ENCODE results near the gene CAPN1.
A peak's percentile ranks its signal among the peaks of the same experiment; 100 is the strongest.
"Not testable (repeated sequence)": the region's sequence is repeated elsewhere in the genome, so short reads cannot be mapped to it uniquely, and the experiment has no call there.

Gene CAPN1

GRCh38 chr11:65181569-65182257, at the start of gene CAPN1:
CAPN1 (plus strand) TSS chr11:65181928; CDS start chr11:65182702, 774 bp downstream.
- peak; percentile 83 for DNase-seq

- no peak for DNase-seq
Observed at GRCh38 chr11:65132238-65132987, 49.3 kb upstream of the CAPN1 start.

- DNase-seq, result no peak
Observed at GRCh38 chr11:65132988-65133700, 48.6 kb upstream of the CAPN1 start.

- peak; percentile 78 for DNase-seq
Observed at GRCh38 chr11:65133724-65134123, 48.0 kb upstream of the CAPN1 start.

- DNase-seq, result peak; percentile 96
Observed at GRCh38 chr11:65134240-65134951, 47.3 kb upstream of the CAPN1 start, which contains the start of gene SYVN1. SYVN1 (minus strand) TSS chr11:65134519; CDS start chr11:65133601, 918 bp downstream.

GRCh38 chr11:65134952-65135632, 46.6 kb upstream of the CAPN1 start:
- peak; percentile 89 for DNase-seq

- no peak for DNase-seq
Observed at GRCh38 chr11:65135633-65136145, 46.0 kb upstream of the CAPN1 start.

GRCh38 chr11:65136515-65137096, 45.1 kb upstream of the CAPN1 start:
- no peak for DNase-seq

GRCh38 chr11:65141896-65142494, 39.7 kb upstream of the CAPN1 start:
- DNase-seq, result no peak

GRCh38 chr11:65147352-65148075, 34.2 kb upstream of the CAPN1 start:
- no peak for DNase-seq

GRCh38 chr11:65148657-65149056, 33.1 kb upstream of the CAPN1 start:
- DNase-seq, result no peak

GRCh38 chr11:65150131-65150508, 31.6 kb upstream of the CAPN1 start:
- DNase-seq, result not testable (repeated sequence)

GRCh38 chr11:65150509-65151299, 31.0 kb upstream of the CAPN1 start:
- peak; percentile 73 for DNase-seq

- no peak for DNase-seq
Observed at GRCh38 chr11:65151331-65151899, 30.3 kb upstream of the CAPN1 start.

- DNase-seq, result no peak
Observed at GRCh38 chr11:65152122-65152521, 29.6 kb upstream of the CAPN1 start.

GRCh38 chr11:65156256-65156655, 25.5 kb upstream of the CAPN1 start:
- no peak for DNase-seq

GRCh38 chr11:65156926-65157325, 24.8 kb upstream of the CAPN1 start:
- no peak for DNase-seq

- DNase-seq, result no peak
Observed at GRCh38 chr11:65157336-65157735, 24.4 kb upstream of the CAPN1 start.

- no peak for DNase-seq
Observed at GRCh38 chr11:65159012-65159411, 22.7 kb upstream of the CAPN1 start.

All from right forelimb (tissue), 1 donor.